HEK293 (cell line): ENCODE results near the gene NUDT9.

Experiments
- GFI1B ChIP-seq: fragments of 450-650 bp; formaldehyde crosslinking; IDR thresholded peaks from 2 replicates; pipeline ENCODE4 v1.5.1; 2016; ENCODE audit warnings: missing biosample characterization, missing genetic modification characterization
- GLI4 ChIP-seq: fragments of 450-650 bp; formaldehyde crosslinking; IDR thresholded peaks from 2 replicates; pipeline ENCODE4 v1.5.1; 2016; ENCODE audit warnings: missing biosample characterization, missing genetic modification characterization
- PRDM10 ChIP-seq: fragments of 450-650 bp; formaldehyde crosslinking; IDR thresholded peaks from 2 replicates; pipeline ENCODE4 v1.5.1; 2016; ENCODE audit warnings: missing biosample characterization, missing genetic modification characterization
- SALL2 ChIP-seq: fragments of 450-650 bp; formaldehyde crosslinking; IDR thresholded peaks from 2 replicates; pipeline ENCODE4 v1.5.0; 2017; ENCODE audit warnings: missing biosample characterization, mild to moderate bottlenecking, missing genetic modification characterization, borderline replicate concordance
- YY2 ChIP-seq: fragments of 450-650 bp; formaldehyde crosslinking; IDR thresholded peaks from 2 replicates; pipeline ENCODE4 v1.5.1; 2016; ENCODE audit warnings: missing biosample characterization, missing genetic modification characterization
- ZBTB49 ChIP-seq: fragments of 450-650 bp; formaldehyde crosslinking; IDR thresholded peaks from 2 replicates; pipeline ENCODE4 v1.5.1; 2016; ENCODE audit warnings: missing biosample characterization, missing genetic modification characterization, low read depth
- ZFHX2 ChIP-seq: fragments of 450-650 bp; formaldehyde crosslinking; conservative IDR thresholded peaks from 2 replicates; pipeline ENCODE4 v1.5.1; 2016; ENCODE audit warnings: missing biosample characterization, missing genetic modification characterization
- ZNF184 ChIP-seq: fragments of 450-650 bp; IDR thresholded peaks from 2 replicates; pipeline ENCODE4 v1.5.1; 2018; ENCODE audit warnings: missing biosample characterization, mild to moderate bottlenecking, missing genetic modification characterization
- ZNF302 ChIP-seq: fragments of 450-650 bp; formaldehyde crosslinking; IDR thresholded peaks from 2 replicates; pipeline ENCODE4 v1.5.1; 2016; ENCODE audit warnings: missing biosample characterization, missing genetic modification characterization, low read depth
- ZNF350 ChIP-seq: fragments of 450-650 bp; formaldehyde crosslinking; IDR thresholded peaks from 2 replicates; pipeline ENCODE4 v1.5.0; 2017; ENCODE audit warnings: missing biosample characterization, mild to moderate bottlenecking, missing genetic modification characterization
- ZNF354C ChIP-seq: fragments of 450-650 bp; formaldehyde crosslinking; IDR thresholded peaks from 2 replicates; pipeline ENCODE4 v1.5.1; 2016; ENCODE audit warnings: missing biosample characterization, missing genetic modification characterization, low read depth, borderline replicate concordance
- ZNF404 ChIP-seq: fragments of 450-650 bp; formaldehyde crosslinking; IDR thresholded peaks from 2 replicates; pipeline ENCODE4 v1.5.1; 2017; ENCODE audit warnings: missing biosample characterization, missing genetic modification characterization
- ZNF501 ChIP-seq: fragments of 450-650 bp; formaldehyde crosslinking; IDR thresholded peaks from 2 replicates; pipeline ENCODE4 v1.5.1; 2016; ENCODE audit warnings: missing biosample characterization, missing genetic modification characterization
- ZNF548 ChIP-seq: fragments of 450-650 bp; formaldehyde crosslinking; IDR thresholded peaks from 2 replicates; pipeline ENCODE4 v1.5.1; 2016; ENCODE audit warnings: missing biosample characterization, missing genetic modification characterization
- ZNF596 ChIP-seq: fragments of 450-650 bp; IDR thresholded peaks from 2 replicates; pipeline ENCODE4 v1.5.0; 2018; ENCODE audit warnings: missing biosample characterization, mild to moderate bottlenecking, missing genetic modification characterization, moderate library complexity
- ZNF610 ChIP-seq: fragments of 450-650 bp; formaldehyde crosslinking; IDR thresholded peaks from 2 replicates; pipeline ENCODE4 v1.5.1; 2016; ENCODE audit warnings: missing biosample characterization, missing genetic modification characterization, borderline replicate concordance
- ZNF658 ChIP-seq: fragments of 450-650 bp; formaldehyde crosslinking; IDR thresholded peaks from 2 replicates; pipeline ENCODE4; 2016; ENCODE audit warnings: missing biosample characterization, missing genetic modification characterization
- ZNF660 ChIP-seq: fragments of 450-650 bp; IDR thresholded peaks from 2 replicates; pipeline ENCODE4 v1.5.1; 2018; ENCODE audit warnings: missing biosample characterization, mild to moderate bottlenecking, missing genetic modification characterization
- ZNF670 ChIP-seq: fragments of 450-650 bp; formaldehyde crosslinking; IDR thresholded peaks from 2 replicates; pipeline ENCODE4 v1.5.1; 2016; ENCODE audit warnings: missing biosample characterization, missing genetic modification characterization, low read depth
- ZNF768 ChIP-seq: fragments of 450-650 bp; formaldehyde crosslinking; IDR thresholded peaks from 2 replicates; pipeline ENCODE4 v1.5.1; 2018; ENCODE audit warnings: missing biosample characterization, mild to moderate bottlenecking, missing genetic modification characterization
- TF ChIP-seq, protein P1 (sequence below): fragments of 450-650 bp; formaldehyde crosslinking; IDR thresholded peaks from 2 replicates; pipeline ENCODE4 v1.5.1; 2016; ENCODE audit warnings: missing biosample characterization, missing genetic modification characterization, borderline replicate concordance
- TF ChIP-seq, protein P2 (sequence below): fragments of 450-650 bp; IDR thresholded peaks from 2 replicates; pipeline ENCODE4 v1.5.1; 2018; ENCODE audit warnings: missing biosample characterization, missing genetic modification characterization

Gene NUDT9

GRCh38 chr4:87390891-87391575, 31.3 kb upstream of the NUDT9 start, which contains the start of gene HSD17B11 (continued):
- TF ChIP-seq ZNF501 (tag by site-specific recombination) (peak; percentile 71; the same call in 1 of the 2 replicates), ZNF610 (tag by site-specific recombination) (0 out of 2 replicates have a peak, but pooled peaks have one; percentile 23), YY2 (no peak), ZNF596 (no peak), GLI4 (tag by site-specific recombination) (no peak), PRDM10 (tag by site-specific recombination) (peak; percentile 64), ZNF184 (tag by site-specific recombination) (no peak), ZFHX2 (no peak), ZNF660 (no peak; the same call in 1 of the 2 replicates), ZBTB49 (no peak), ZNF350 (tag by site-specific recombination) (no peak), ZNF670 (tag by site-specific recombination) (no peak), ZNF768 (tag by site-specific recombination) (no peak), GFI1B (tag by site-specific recombination) (no peak), SALL2 (no peak), ZNF354C (tag by site-specific recombination) (no peak), ZNF658 (tag by site-specific recombination) (no peak), ZNF548 (no peak), ZNF404 (tag by site-specific recombination) (no peak), ZNF302 (tag by site-specific recombination) (no peak)
- TF ChIP-seq, protein P1, sequence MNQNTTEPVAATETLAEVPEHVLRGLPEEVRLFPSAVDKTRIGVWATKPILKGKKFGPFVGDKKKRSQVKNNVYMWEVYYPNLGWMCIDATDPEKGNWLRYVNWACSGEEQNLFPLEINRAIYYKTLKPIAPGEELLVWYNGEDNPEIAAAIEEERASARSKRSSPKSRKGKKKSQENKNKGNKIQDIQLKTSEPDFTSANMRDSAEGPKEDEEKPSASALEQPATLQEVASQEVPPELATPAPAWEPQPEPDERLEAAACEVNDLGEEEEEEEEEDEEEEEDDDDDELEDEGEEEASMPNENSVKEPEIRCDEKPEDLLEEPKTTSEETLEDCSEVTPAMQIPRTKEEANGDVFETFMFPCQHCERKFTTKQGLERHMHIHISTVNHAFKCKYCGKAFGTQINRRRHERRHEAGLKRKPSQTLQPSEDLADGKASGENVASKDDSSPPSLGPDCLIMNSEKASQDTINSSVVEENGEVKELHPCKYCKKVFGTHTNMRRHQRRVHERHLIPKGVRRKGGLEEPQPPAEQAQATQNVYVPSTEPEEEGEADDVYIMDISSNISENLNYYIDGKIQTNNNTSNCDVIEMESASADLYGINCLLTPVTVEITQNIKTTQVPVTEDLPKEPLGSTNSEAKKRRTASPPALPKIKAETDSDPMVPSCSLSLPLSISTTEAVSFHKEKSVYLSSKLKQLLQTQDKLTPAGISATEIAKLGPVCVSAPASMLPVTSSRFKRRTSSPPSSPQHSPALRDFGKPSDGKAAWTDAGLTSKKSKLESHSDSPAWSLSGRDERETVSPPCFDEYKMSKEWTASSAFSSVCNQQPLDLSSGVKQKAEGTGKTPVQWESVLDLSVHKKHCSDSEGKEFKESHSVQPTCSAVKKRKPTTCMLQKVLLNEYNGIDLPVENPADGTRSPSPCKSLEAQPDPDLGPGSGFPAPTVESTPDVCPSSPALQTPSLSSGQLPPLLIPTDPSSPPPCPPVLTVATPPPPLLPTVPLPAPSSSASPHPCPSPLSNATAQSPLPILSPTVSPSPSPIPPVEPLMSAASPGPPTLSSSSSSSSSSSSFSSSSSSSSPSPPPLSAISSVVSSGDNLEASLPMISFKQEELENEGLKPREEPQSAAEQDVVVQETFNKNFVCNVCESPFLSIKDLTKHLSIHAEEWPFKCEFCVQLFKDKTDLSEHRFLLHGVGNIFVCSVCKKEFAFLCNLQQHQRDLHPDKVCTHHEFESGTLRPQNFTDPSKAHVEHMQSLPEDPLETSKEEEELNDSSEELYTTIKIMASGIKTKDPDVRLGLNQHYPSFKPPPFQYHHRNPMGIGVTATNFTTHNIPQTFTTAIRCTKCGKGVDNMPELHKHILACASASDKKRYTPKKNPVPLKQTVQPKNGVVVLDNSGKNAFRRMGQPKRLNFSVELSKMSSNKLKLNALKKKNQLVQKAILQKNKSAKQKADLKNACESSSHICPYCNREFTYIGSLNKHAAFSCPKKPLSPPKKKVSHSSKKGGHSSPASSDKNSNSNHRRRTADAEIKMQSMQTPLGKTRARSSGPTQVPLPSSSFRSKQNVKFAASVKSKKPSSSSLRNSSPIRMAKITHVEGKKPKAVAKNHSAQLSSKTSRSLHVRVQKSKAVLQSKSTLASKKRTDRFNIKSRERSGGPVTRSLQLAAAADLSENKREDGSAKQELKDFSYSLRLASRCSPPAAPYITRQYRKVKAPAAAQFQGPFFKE, result no peak
- TF ChIP-seq, protein P2, sequence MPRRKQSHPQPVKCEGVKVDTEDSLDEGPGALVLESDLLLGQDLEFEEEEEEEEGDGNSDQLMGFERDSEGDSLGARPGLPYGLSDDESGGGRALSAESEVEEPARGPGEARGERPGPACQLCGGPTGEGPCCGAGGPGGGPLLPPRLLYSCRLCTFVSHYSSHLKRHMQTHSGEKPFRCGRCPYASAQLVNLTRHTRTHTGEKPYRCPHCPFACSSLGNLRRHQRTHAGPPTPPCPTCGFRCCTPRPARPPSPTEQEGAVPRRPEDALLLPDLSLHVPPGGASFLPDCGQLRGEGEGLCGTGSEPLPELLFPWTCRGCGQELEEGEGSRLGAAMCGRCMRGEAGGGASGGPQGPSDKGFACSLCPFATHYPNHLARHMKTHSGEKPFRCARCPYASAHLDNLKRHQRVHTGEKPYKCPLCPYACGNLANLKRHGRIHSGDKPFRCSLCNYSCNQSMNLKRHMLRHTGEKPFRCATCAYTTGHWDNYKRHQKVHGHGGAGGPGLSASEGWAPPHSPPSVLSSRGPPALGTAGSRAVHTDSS (tag by site-specific recombination), result no peak
